Neural cell (in vitro differentiated cells): Measurements from ENCODE around the gene KIF1B. TPM values are rescaled to one million over a fixed set of nuclear protein-coding genes. Genes with fewer than 3 reads are reported as not detected.

Experiments used
- H2AFZ ChIP-seq: fragments of 200-600, 300-800 bp; sonication (generic), shearing (Covaris generic); 2 replicates; pipeline ENCODE4 v1.6.0; 2014; ENCODE audit warnings: low read depth, mild to moderate bottlenecking, antibody characterized with exemption, low read length, moderate library complexity
- H3F3A ChIP-seq: fragments of 200-600 bp; shearing (Covaris generic); 2 replicates; pipeline ENCODE4 v1.6.1; 2016; ENCODE audit warnings: mild to moderate bottlenecking, moderate library complexity, mixed read lengths, antibody characterized with exemption, low read length; ENCODE audit not compliant: insufficient read depth, poor library complexity, severe bottlenecking
- H3K27ac ChIP-seq: fragments of 200-600, 300-800 bp; sonication (generic), shearing (Covaris generic); 2 replicates; pipeline ENCODE4 v1.5.1; 2014; ENCODE audit warnings: mild to moderate bottlenecking, low read length, moderate library complexity
- H3K27me3 ChIP-seq: fragments of 300-800, 200-600 bp; sonication (generic), shearing (Covaris generic); 2 replicates; pipeline ENCODE4 v1.6.0; 2014; ENCODE audit warnings: mild to moderate bottlenecking, low read depth, low read length, moderate library complexity; ENCODE audit not compliant: insufficient read depth
- H3K36me3 ChIP-seq: fragments of 300-800, 200-600 bp; sonication (generic), shearing (Covaris generic); 2 replicates; pipeline ENCODE4 v1.5.1; 2014; ENCODE audit warnings: mild to moderate bottlenecking, antibody characterized with exemption, low read length, moderate library complexity; ENCODE audit not compliant: insufficient read depth
- H3K4me2 ChIP-seq: fragments of 300-800, 200-600 bp; sonication (generic), shearing (Covaris generic); 2 replicates; pipeline ENCODE4 v1.6.0; 2014; ENCODE audit warnings: mild to moderate bottlenecking, low read length
- H3K4me3 ChIP-seq: fragments of 300-800, 200-600 bp; sonication (generic), shearing (Covaris generic); 2 replicates; pipeline ENCODE4 v1.5.1; 2014; ENCODE audit warnings: mild to moderate bottlenecking, low read length, moderate library complexity
- H3K79me2 ChIP-seq: fragments of 200-600 bp; shearing (Covaris generic); replicated peaks from 2 replicates; pipeline ENCODE4 v1.6.0; 2014; ENCODE audit warnings: mild to moderate bottlenecking, low read length, moderate library complexity; ENCODE audit not compliant: insufficient read depth
- H3K9ac ChIP-seq: fragments of 300-800, 200-600 bp; sonication (generic), shearing (Covaris generic); 2 replicates; pipeline ENCODE4 v1.6.1; 2016; ENCODE audit warnings: mild to moderate bottlenecking, low read length, mixed read lengths
- H3K9me2 ChIP-seq: fragments of 200-600 bp; shearing (Covaris generic); 2 replicates; pipeline ENCODE4 v1.6.1; 2016; ENCODE audit warnings: mild to moderate bottlenecking, low read length, mixed read lengths; ENCODE audit not compliant: insufficient read depth
- H3K9me3 ChIP-seq: fragments of 200-600, 300-800 bp; sonication (generic), shearing (Covaris generic); 2 replicates; pipeline ENCODE4 v1.6.1; 2016; ENCODE audit warnings: mild to moderate bottlenecking, mixed run types, low read length, moderate library complexity, mixed read lengths
- H4K20me1 ChIP-seq: fragments of 200-600 bp; shearing (Covaris generic); 2 replicates; pipeline ENCODE4 v1.6.1; 2016; ENCODE audit warnings: mild to moderate bottlenecking, mixed run types; ENCODE audit not compliant: insufficient read depth
- CTCF ChIP-seq: fragments of 450-650 bp; IDR thresholded peaks from 2 replicates; pipeline ENCODE4 v1.5.1; 2014; ENCODE audit warnings: antibody characterized with exemption, mild to moderate bottlenecking, moderate library complexity; ENCODE audit not compliant: poor library complexity, severe bottlenecking
- EP300 ChIP-seq: fragments of 450-650 bp; conservative IDR thresholded peaks from 2 replicates; pipeline ENCODE4 v1.6.1; 2014; ENCODE audit warnings: antibody characterized with exemption, mild to moderate bottlenecking, moderate library complexity; ENCODE audit not compliant: poor library complexity, severe bottlenecking
- EZH2 ChIP-seq: fragments of 200-600, 300-800 bp; shearing (Covaris generic), sonication (generic); IDR thresholded peaks from 2 replicates; pipeline ENCODE4 v1.6.1; 2014; ENCODE audit warnings: antibody characterized with exemption, low read length, borderline replicate concordance, mild to moderate bottlenecking; ENCODE audit not compliant: insufficient read depth, poor library complexity, severe bottlenecking
- MXI1 ChIP-seq: fragments of 450-650 bp; conservative IDR thresholded peaks from 2 replicates; pipeline ENCODE4 v1.6.1; 2014; ENCODE audit warnings: antibody characterized with exemption, mild to moderate bottlenecking; ENCODE audit not compliant: poor library complexity, severe bottlenecking
- POLR2AphosphoS5 ChIP-seq: IDR thresholded peaks from 2 replicates; pipeline ENCODE4 v1.6.1; 2012
- RAD21 ChIP-seq: fragments of 450-650 bp; conservative IDR thresholded peaks from 2 replicates; pipeline ENCODE4 v1.6.1; 2014; ENCODE audit warnings: antibody characterized with exemption, mild to moderate bottlenecking, moderate library complexity
- REST ChIP-seq: IDR thresholded peaks from 2 replicates; pipeline ENCODE4 v1.6.1; 2012; ENCODE audit warnings: borderline replicate concordance
- SMC3 ChIP-seq: fragments of 450-650 bp; conservative IDR thresholded peaks from 2 replicates; pipeline ENCODE4 v1.6.1; 2014; ENCODE audit warnings: antibody characterized with exemption, mild to moderate bottlenecking, moderate library complexity; ENCODE audit not compliant: poor library complexity
- TAF1 ChIP-seq: IDR thresholded peaks from 2 replicates; pipeline ENCODE4 v1.6.1; 2012; ENCODE audit warnings: low read depth
- polyA plus RNA-seq: library from polyadenylated mRNA; depleted of rRNA; stranded (reverse); fragments of >200 nt; gene quantifications from 2 replicates; pipeline ENCODE4 v1.2.3, GENCODE V29; 2014

KIF1B gene
- polyA plus RNA-seq, 1 donor from 2014 or later = 76.4 TPM

- Histone ChIP-seq H3K4me2 (no peak overlapping the region), H3K4me3 (no peak overlapping the region), H2AFZ (no peak overlapping the region), H3K27ac (no peak overlapping the region), H3K9ac (no peak overlapping the region), H3K79me2 (no peaks in the 10 kb centered on the region), H3K9me3 (no peaks in the 10 kb centered on the region), H3K27me3 (no peaks in the 10 kb centered on the region), H3F3A (no peaks in the 10 kb centered on the region), H3K9me2 (no peaks in the 10 kb centered on the region), H3K36me3 (peaks cover 11% of the 10 kb centered on the region), H4K20me1 (no peaks in the 10 kb centered on the region)
- TF ChIP-seq REST = no peak
- no peak for TF ChIP-seq EP300
- TF ChIP-seq EZH2 = no peak
- TF ChIP-seq SMC3 = no peak
- no peak for TF ChIP-seq TAF1
- TF ChIP-seq CTCF = no peak
- TF ChIP-seq POLR2AphosphoS5 = no peak
- TF ChIP-seq MXI1 = no peak
- no peak for TF ChIP-seq RAD21
These were observed 130.7 kb downstream of the KIF1B start for GRCh38 chr1:10340930-10341590.

GRCh38 chr1:10347109-10347508 is 136.7 kb downstream of the KIF1B start:
- no peaks in the 10 kb centered on the region for H3K27me3 ChIP-seq
- H3F3A ChIP-seq = no peaks in the 10 kb centered on the region
- no peak overlapping the region for H3K9ac ChIP-seq
- H2AFZ ChIP-seq = no peak overlapping the region
- H3K27ac ChIP-seq = no peak overlapping the region
- no peak overlapping the region for H3K4me3 ChIP-seq
- no peaks in the 10 kb centered on the region for H3K79me2 ChIP-seq
- H3K9me2 ChIP-seq = no peaks in the 10 kb centered on the region
- no peak overlapping the region for H3K4me2 ChIP-seq
- TF ChIP-seq POLR2AphosphoS5 (no peak), SMC3 (no peak), MXI1 (no peak), EP300 (no peak), EZH2 (no peak), CTCF (no peak), RAD21 (no peak), TAF1 (no peak), REST (no peak)
- H4K20me1 ChIP-seq = no peaks in the 10 kb centered on the region
- peaks cover 6% of the 10 kb centered on the region for H3K36me3 ChIP-seq
- H3K9me3 ChIP-seq = no peaks in the 10 kb centered on the region
